GM19023 (cell line): ENCODE results near the gene ARHGAP28.
"Not testable (repeated sequence)": the region's sequence is repeated elsewhere in the genome, so short reads cannot be mapped to it uniquely, and the experiment has no call there.

ENCODE experiments used
- ATAC-seq: cut with Tn5 transposase; IDR thresholded peaks from one replicate; pipeline ENCODE4 v1.9.1; 2021; ENCODE audit warnings: mild to moderate bottlenecking, moderate library complexity; ENCODE audit not compliant: unreplicated experiment

Gene ARHGAP28

DNA sequence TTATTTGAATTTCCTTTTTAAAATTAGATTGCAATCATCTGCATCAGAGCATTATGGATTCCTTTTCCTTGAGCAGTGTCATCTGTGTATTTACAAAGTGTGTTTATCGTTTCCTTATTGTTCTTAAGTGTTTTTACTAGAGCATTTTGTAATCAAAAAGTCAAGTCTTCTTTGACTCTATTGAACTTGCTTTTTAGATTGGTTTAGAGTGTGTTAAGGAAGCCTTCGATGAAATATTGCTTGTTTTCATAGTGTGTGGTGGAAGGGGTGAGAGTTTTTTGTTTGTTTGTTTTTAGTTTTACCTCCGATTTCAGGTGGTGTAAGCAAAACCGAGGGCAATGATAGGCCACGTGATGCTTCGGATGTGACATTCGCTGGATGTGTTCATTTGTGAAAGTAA lies 45.7 kb downstream of the ARHGAP28 start:
- ATAC-seq: no peak

DNA sequence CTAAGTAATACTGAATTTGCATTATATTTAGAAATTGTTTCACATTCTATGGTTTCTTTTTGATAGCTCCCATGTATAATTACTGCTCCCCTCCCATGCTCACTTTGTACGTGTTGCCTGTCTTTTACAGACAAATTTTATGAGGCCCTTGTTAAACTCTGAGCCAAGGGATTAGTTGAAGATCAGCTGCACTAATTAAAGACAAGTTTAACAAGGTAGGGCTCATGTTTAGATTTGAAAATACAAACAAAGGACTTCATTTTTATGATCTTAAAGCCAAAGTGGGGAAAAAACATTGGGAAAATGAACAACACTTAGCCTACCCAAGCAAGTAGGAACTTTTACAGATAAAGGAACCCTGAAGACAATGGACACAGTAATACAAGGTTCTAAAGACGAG lies 46.2 kb downstream of the ARHGAP28 start:
- no peak for ATAC-seq

GRCh38 chr18:6776188-6776587 lies 46.7 kb downstream of the ARHGAP28 start:
- ATAC-seq: no peak

DNA sequence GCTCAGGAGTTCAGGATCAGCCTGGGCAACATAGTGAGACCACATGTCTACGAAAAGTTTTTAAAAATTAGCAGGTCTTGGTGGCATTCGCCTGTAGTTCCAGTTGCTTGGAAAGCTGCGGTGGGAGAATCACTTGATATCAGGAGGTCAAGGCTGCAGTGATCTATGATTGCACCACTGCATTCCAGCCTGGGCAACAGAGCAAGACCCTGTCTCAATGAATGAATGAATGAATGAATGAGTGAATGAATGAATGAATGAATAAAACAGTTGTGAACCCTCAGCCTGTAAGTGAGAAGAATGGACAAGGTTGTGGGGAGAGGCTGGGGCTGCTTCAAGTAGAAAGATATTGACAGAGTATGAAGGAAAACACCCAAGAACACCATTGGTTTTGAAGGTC lies 48.0 kb downstream of the ARHGAP28 start:
- ATAC-seq: no peak

DNA sequence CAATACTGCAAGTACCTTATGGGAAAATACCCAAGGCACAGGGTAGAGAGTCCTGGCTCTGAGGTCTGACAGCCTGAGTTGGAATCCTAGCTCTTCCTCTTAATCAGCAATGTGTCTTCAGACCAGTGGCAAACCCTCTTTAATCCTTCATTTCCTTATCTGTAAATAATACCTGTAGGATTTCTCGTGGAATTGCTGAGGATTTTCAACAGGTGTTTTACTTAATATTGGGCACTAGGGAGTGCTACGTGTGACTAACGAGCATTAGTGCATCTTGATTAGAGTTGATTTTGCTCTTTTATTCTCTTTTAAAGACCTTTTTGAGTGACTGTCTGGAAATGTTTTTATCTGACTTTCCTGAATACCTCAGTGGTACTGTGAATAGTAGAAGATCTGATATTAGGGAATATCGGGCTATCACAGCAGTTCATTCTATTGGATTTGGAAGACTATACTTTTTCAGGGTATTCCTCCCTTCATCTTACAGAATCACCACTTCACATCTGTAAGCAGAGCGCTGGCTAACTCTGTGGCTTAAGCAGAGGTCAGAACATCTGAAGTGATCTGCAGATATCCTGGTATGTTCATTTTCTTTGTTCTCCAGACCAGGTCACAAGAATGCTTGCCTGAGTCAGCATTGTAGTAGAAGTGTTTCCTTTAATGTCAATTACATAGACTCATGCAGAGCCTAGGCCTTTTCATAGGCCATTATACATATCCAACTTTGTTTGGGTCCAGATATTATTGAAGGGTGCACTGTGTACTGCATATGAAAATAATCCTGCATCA lies 49.1 kb downstream of the ARHGAP28 start:
- ATAC-seq: no peak

GRCh38 chr18:6781142-6781714 lies 51.7 kb downstream of the ARHGAP28 start:
- ATAC-seq: no peak

GRCh38 chr18:6781796-6782195 lies 52.3 kb downstream of the ARHGAP28 start:
- ATAC-seq: no peak

- no peak for ATAC-seq
Observed at GRCh38 chr18:6782861-6783260, 53.3 kb downstream of the ARHGAP28 start.

- no peak for ATAC-seq
Observed at GRCh38 chr18:6784046-6784445, 54.5 kb downstream of the ARHGAP28 start.

DNA sequence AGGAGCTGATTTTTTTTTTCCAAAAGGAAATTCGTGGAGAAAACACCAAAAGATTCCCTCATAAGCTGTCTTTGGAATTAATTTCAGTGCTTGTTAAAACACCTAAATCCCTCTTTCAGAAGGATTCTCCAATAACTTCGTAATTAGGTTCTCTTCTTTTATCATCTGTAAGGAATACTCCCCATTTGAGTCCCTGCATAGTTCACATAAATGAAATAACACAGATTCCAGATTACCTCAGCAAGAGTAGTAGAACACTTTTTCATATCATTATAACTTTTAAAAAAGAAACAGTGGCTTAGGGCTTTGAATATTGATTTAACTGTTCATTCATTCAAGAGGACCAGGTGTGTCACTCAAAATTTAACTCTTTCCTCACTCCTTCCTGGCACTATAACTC lies 55.5 kb downstream of the ARHGAP28 start:
- ATAC-seq: no peak

DNA sequence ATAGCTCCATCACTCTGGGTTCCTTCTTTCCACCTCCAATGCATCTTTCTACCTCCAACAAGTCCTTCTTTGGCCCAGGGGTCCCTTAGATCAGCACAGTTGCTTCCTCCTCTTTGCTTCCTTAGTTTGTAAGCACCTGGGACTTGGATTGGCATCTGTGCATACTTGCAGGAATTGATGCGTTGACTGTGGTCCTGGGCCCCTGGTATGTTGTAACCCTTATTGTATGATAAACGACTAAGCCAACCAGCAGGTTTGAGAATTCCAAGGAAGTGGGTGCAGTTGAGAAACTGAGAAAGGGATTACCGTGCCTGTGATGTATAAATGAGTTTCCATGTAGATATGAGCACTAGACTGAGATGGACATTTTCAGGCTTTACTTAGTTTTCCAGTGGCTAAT lies 55.9 kb downstream of the ARHGAP28 start:
- ATAC-seq: no peak

DNA sequence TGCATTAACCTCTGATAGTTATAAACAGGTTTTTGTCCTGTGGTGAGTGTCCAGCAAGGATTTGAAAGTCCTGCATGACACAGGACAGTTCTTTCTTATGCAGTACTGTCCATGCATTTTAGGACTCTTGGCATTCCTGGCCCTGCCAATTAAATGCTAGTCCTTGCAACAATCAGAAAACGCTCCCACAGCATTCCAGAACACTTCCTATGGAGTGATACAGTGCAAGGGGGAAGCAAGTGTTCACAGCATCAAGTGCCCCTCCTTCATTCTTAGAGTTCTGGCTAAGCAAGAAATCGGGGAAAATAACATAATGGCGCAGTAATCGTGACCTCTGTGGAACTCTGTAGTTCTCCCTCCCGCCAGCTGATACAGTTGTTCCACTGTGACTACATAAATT lies 62.9 kb downstream of the ARHGAP28 start:
- ATAC-seq: no peak

GRCh38 chr18:6793455-6793854 lies 63.9 kb downstream of the ARHGAP28 start:
- no peak for ATAC-seq

DNA sequence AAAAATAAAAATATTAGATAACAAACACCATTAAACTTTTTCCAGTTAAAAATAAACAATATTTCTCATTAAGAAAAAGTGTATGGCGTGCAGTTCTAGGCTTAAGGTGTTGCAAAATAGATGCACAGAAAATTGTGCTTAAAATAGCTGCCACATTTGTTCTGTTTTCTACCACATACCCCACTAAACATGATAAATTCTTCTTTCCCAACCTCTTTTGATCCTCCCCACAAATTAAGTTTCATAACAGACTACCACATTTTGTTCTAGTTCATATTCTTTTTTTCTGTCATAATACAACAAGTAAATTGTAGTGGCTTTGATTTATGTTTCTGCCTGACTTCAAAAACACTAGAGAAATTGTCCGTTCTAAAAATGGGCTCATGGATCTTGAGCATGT lies 64.5 kb downstream of the ARHGAP28 start:
- ATAC-seq: no peak

DNA sequence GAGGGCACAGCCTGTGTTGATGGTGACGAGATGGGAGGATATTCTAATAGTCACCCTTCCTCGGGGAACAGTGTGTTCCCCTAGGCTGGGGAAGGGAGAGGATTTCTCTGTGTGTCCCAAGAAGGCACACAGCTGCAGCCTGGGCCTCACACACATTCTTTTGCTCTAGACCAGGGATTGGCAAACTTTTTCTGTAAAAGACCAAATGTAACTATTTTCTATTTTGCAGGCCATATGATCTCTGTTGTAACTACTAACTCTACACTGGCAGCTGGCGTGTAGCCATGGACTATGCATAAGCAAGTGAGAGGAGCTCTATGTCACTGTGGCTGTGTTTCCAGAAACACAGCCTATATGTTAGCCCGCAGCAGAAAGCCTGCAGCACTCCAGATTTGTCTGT lies 65.8 kb downstream of the ARHGAP28 start:
- no peak for ATAC-seq

DNA sequence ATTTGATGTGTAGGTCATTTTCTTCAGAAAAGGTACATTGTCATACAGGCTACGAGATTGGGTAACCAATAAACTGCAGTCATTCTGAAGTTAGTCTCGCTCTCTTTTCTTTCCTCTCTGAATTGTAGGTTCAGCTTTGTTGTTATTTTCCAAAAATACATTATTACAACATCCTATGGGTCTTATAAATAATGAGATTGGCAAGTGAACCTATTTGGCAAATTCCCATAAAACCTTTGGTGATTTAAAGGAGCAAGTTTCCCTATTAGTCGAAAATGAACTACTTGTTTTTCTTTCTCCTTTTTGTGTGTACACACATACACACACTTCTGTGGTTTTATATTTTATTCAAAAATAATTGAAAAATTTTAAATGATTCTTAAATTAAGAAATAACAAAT lies 67.0 kb downstream of the ARHGAP28 start:
- no peak for ATAC-seq

GRCh38 chr18:6797171-6797570 lies 67.7 kb downstream of the ARHGAP28 start:
- ATAC-seq: no peak

DNA sequence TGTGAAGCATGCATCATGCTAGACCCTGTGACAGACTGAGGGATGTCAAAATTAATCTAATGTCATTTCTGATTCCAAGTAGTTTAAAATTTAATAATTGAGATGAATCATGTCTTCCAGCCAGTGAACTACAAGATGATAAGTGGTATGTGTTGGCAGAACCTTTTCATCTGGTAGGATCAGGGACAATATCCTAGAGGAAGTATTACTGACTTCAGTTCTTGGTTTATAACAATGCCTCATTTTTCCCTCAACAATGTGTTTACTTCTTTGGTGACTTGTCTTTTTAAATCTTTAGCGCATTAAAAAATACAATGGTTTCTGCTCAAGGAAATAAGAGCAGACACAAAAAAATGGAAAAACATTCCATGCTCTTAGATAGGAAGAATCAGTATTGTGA lies 69.4 kb downstream of the ARHGAP28 start:
- ATAC-seq: no peak

DNA sequence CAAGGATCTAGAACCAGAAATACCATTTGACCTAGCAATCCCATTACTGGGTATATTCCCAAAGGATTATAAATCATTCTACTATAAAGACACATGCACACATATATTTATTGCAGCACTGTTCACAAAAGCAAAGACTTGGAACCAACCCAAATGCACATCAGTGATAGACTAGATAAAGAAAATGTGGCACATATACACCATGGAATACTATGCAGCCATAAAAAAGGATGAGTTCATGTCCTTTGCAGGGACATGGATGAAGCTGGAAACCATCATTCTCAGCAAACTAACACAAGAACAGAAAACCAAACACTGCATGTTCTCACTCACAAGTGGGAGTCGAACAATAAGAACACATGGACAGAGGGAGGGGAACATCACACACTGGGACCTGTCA lies 70.8 kb downstream of the ARHGAP28 start:
- not testable (repeated sequence) for ATAC-seq

- no peak for ATAC-seq
Observed at GRCh38 chr18:6807515-6808257, 78.2 kb downstream of the ARHGAP28 start.

DNA sequence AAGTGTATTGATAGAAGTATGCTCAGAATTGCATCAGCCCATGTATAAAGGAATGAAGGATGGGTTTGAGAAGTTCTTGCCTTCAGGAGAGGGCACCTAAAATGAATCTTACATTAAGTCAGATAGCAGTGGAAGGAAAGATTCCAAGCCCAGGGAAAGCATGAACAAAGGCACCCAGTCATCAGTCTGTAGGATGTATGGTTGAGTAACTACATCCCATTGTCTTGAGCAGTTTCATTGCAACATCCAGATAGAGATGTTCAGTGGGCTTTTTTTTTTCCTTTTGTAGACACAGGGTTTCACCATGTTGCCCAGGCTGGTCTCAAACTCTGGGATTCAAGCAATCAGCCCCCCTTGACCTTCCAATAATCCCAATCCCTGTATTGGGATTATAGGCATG lies 80.7 kb downstream of the ARHGAP28 start:
- no peak for ATAC-seq

- ATAC-seq: no peak
Observed at GRCh38 chr18:6811816-6812215, 82.3 kb downstream of the ARHGAP28 start.
